HepG2 (cell line): ENCODE measurements around the gene GPX5. TPM values are rescaled to one million over a fixed set of nuclear protein-coding genes. Genes with fewer than 3 reads are reported as not detected.

Experiments used
- ATAC-seq: fragments of 200-7000 bp; cut with Tn5 transposase; 3 replicates; pipeline ENCODE4 v1.9.1; 2020; ENCODE audit warnings: mild to moderate bottlenecking, moderate library complexity
- BruUV-seq: library from RNA; stranded (reverse); fragments of 400-500 nt; replicated peaks from 2 replicates; lab custom pipeline; 2021; lab: Mats Ljungman, UMichigan
- CTCF ChIA-PET: fragments of 300-600 bp; formaldehyde crosslinking; extraction: SDS; loops from one replicate; lab custom pipeline; 2021; ENCODE audit warnings: low total read pairs, inconsistent platforms, low intra/inter-chr PET ratio; lab: Yijun Ruan, JAX
- POLR2A ChIA-PET: fragments of 350-600 bp; sonication (Branson Sonifier 250); formaldehyde crosslinking; loops from one replicate; lab custom pipeline; 2020; ENCODE audit warnings: antibody characterized with exemption, inconsistent platforms; lab: Yijun Ruan, JAX
- DNase-seq: peaks from one replicate; pipeline ENCODE4 v3.0.0-alpha.2; 2015; ENCODE audit warnings: low spot score
- FAIRE-seq: peaks from 3 replicates; lab custom pipeline; 2011; peaks lifted over from hg19 to GRCh38; lab: Jason Lieb, UNC
- H2AFZ ChIP-seq: one replicate; pipeline ENCODE4 v1.6.1; 2011; ENCODE audit warnings: low read length, inconsistent platforms
- H3K27ac ChIP-seq: fragments of 300-600 bp; 3 replicates; pipeline ENCODE4 v1.8.0; 2011; ENCODE audit warnings: mixed run types, mild to moderate bottlenecking, mixed read lengths, low read length, inconsistent platforms; ENCODE audit not compliant: insufficient read depth; ENCODE audit errors: extremely low read length
- H3K27me3 ChIP-seq, 2 experiments: fragments of 200-600 bp in 1 of 2; 2 replicates in 1 of 2; 3 replicates in 1 of 2; pipeline versions ENCODE4 v1.6.0 to v1.8.0; 2011; ENCODE audit warnings: low read length in 2 of 2, mild to moderate bottlenecking in 2 of 2, moderate library complexity in 2 of 2, inconsistent platforms in 1 of 2; ENCODE audit not compliant: insufficient read depth in 2 of 2, control insufficient read depth in 1 of 2
- H3K36me3 ChIP-seq, 2 experiments: fragments of 200-600 bp in 1 of 2; replicated peaks in 1 of 2; 2 replicates in 1 of 2; 3 replicates in 1 of 2; pipeline versions ENCODE4 v1.5.1 to v1.8.0; 2011; ENCODE audit warnings: low read length in 2 of 2, inconsistent platforms in 1 of 2; ENCODE audit not compliant: insufficient read depth in 2 of 2, control insufficient read depth in 1 of 2
- H3K4me1 ChIP-seq: 2 replicates; pipeline ENCODE4 v1.5.1; 2012; ENCODE audit warnings: low read length, inconsistent platforms; ENCODE audit not compliant: insufficient read depth
- H3K4me2 ChIP-seq: 2 replicates; pipeline ENCODE4 v1.6.0; 2011; ENCODE audit warnings: low read depth, low read length, inconsistent platforms
- H3K4me3 ChIP-seq, 3 experiments: fragments of 200-600 bp in 1 of 3; sonication (generic), shearing (Covaris generic) in 1 of 3; replicated peaks in 1 of 3; 2 replicates each; pipeline ENCODE4 v1.5.1; 2011 to 2016; ENCODE audit warnings: low read length in 3 of 3, inconsistent platforms in 2 of 3, low read depth in 2 of 3, mild to moderate bottlenecking in 2 of 3, control low read depth in 1 of 3, mixed read lengths in 1 of 3; ENCODE audit not compliant: insufficient read depth in 1 of 3
- H3K79me2 ChIP-seq: one replicate; pipeline ENCODE4 v1.6.1; 2011; ENCODE audit warnings: low read length, inconsistent platforms; ENCODE audit not compliant: insufficient read depth
- H3K9ac ChIP-seq: 2 replicates; pipeline ENCODE4 v1.6.0; 2011; ENCODE audit warnings: mild to moderate bottlenecking, low read depth, low read length, inconsistent platforms; ENCODE audit not compliant: insufficient read depth
- H3K9me3 ChIP-seq: 2 replicates; pipeline ENCODE4 v1.5.1; 2012; ENCODE audit warnings: mild to moderate bottlenecking, low read length
- H4K20me1 ChIP-seq: 2 replicates; pipeline ENCODE4 v1.6.0; 2011; ENCODE audit warnings: inconsistent platforms, mild to moderate bottlenecking, low read length, moderate library complexity; ENCODE audit not compliant: insufficient read depth
- DMAP1 ChIP-seq: IDR thresholded peaks from 2 replicates; pipeline ENCODE4 v1.6.1; 2016
- GATA4 ChIP-seq: sonication (generic); IDR thresholded peaks from 2 replicates; pipeline ENCODE4 v1.6.1; 2016; ENCODE audit warnings: antibody characterized with exemption, low read depth, borderline replicate concordance
- MIXL1 ChIP-seq: IDR thresholded peaks from 2 replicates; pipeline ENCODE4 v1.6.1; 2016
- NKX3-1 ChIP-seq: sonication (generic); formaldehyde crosslinking; IDR thresholded peaks from 2 replicates; pipeline ENCODE4 v1.5.0; 2020; ENCODE audit warnings: missing genetic modification reagents
- PCBP2 ChIP-seq: fragments of 200-400 bp; formaldehyde crosslinking; optimal IDR thresholded peaks from 2 replicates; pipeline ENCODE3; 2018; ENCODE audit warnings: low read length, low read depth; ENCODE audit not compliant: poor library complexity, severe bottlenecking
- SMAD1 ChIP-seq: sonication (generic); formaldehyde crosslinking; IDR thresholded peaks from 2 replicates; pipeline ENCODE4 v1.4.0; 2020; ENCODE audit warnings: missing genetic modification reagents, low read depth, mild to moderate bottlenecking, borderline replicate concordance
- TCF7 ChIP-seq: sonication (generic); IDR thresholded peaks from 2 replicates; pipeline ENCODE4 v1.6.1; 2016; ENCODE audit warnings: antibody characterized with exemption, low read depth
- ZC3H13 ChIP-seq: sonication (generic); formaldehyde crosslinking; IDR thresholded peaks from 2 replicates; pipeline ENCODE4 v1.8.1; 2023; ENCODE audit warnings: mild to moderate bottlenecking, missing genetic modification reagents, moderate library complexity
- ZNF550 ChIP-seq: sonication (generic); formaldehyde crosslinking; IDR thresholded peaks from 2 replicates; pipeline ENCODE4 v1.4.0; 2020; ENCODE audit warnings: mild to moderate bottlenecking, missing genetic modification reagents, borderline replicate concordance
- ZNF569 ChIP-seq: sonication (generic); formaldehyde crosslinking; IDR thresholded peaks from 2 replicates; pipeline ENCODE4 v1.5.0; 2020; ENCODE audit warnings: mild to moderate bottlenecking, missing genetic modification reagents, moderate library complexity, borderline replicate concordance
- WGBS: methylation state at CpG from one replicate; pipeline ENCODE4 v1.1.6; 2017; ENCODE audit warnings: low lambda C conversion rate; 5-methylcytosine and 5-hydroxymethylcytosine counted together
- in situ Hi-C: cut with HindIII; loops from 2 replicates; pipeline ENCODE4 v1.10.0; 2017; ENCODE audit warnings: low pct_unique_long_range_greater_than_20kb; ENCODE audit not compliant: extremely low pct_ligation_motif_present
- intact Hi-C: fragments of 100-400 bp; cut with micrococcal nuclease; formaldehyde crosslinking; loops from one replicate; pipeline ENCODE4 v1.10.0; 2022; ENCODE audit not compliant: unreplicated experiment
- polyA plus RNA-seq, 8 experiments: library from polyadenylated mRNA; depleted of rRNA in 3 of 8; stranded (reverse) in 7 of 8; unstranded in 1 of 8; fragments of >200 nt; fragmentation: Illumina TruSeq in 4 of 8; extraction: Trizol in 4 of 8; gene quantifications; 2 replicates each; pipeline versions ENCODE4 v1.2.1 to v1.2.3, GENCODE V29; 2011 to 2016; ENCODE audit warnings: low read depth in 4 of 8, missing spikeins in 1 of 8, mixed read lengths in 1 of 8; ENCODE audit not compliant: insufficient read depth in 1 of 8
- total RNA-seq, 5 experiments: library from RNA; depleted of rRNA; stranded (reverse); fragments of >200 nt; fragmentation: Illumina TruSeq; extraction: Trizol; gene quantifications; 2 replicates each; pipeline ENCODE4 v1.2.3, GENCODE V29; 2016; ENCODE audit warnings: low read depth in 1 of 5
- TF ChIP-seq, protein P1 (sequence below): sonication (generic); formaldehyde crosslinking; IDR thresholded peaks from 2 replicates; pipeline ENCODE4 v1.5.0; 2020; ENCODE audit warnings: mild to moderate bottlenecking, missing genetic modification reagents, moderate library complexity
- TF ChIP-seq, protein P2 (sequence below): sonication (generic); formaldehyde crosslinking; IDR thresholded peaks from 2 replicates; pipeline ENCODE4 v1.4.0; 2020; ENCODE audit warnings: missing genetic modification reagents, borderline replicate concordance
- TF ChIP-seq, protein P3 (sequence below): sonication (generic); formaldehyde crosslinking; IDR thresholded peaks from 2 replicates; pipeline ENCODE4 v1.4.0; 2020; ENCODE audit warnings: mild to moderate bottlenecking, missing genetic modification reagents, borderline replicate concordance

GPX5 gene
- total and polyA plus RNA-seq, 2 of the 13 experiments (the other 11 are each of a cell fraction or from before 2014, with no cell fraction given) = not detected

DNA sequence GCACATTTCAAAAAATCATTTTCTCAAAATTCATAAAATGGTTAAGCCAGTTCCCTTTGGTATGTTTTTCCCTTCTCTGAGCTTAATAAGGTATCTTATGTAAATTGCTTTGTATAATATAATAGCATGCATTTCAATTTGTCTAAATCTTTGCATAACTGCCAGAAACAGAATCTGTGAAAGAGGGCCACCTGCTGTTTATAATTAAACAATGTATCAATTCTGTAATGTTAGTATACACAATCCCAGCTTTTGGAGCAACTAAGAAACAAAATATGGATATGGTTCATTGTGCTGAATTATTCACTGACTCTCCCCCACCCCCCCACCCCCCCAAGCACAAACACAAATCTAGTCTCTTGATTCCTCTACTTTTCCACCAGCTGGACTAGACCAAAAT is 54.8 kb downstream of the GPX5 start (continued):
- TF ChIP-seq PCBP2 (no peak), MIXL1 (CRISPR knock-in tag) (0 out of 2 replicates have a peak, but pooled peaks have one; percentile 36), ZC3H13 (CRISPR knock-in tag) (no peak)
- TF ChIP-seq, protein P1, sequence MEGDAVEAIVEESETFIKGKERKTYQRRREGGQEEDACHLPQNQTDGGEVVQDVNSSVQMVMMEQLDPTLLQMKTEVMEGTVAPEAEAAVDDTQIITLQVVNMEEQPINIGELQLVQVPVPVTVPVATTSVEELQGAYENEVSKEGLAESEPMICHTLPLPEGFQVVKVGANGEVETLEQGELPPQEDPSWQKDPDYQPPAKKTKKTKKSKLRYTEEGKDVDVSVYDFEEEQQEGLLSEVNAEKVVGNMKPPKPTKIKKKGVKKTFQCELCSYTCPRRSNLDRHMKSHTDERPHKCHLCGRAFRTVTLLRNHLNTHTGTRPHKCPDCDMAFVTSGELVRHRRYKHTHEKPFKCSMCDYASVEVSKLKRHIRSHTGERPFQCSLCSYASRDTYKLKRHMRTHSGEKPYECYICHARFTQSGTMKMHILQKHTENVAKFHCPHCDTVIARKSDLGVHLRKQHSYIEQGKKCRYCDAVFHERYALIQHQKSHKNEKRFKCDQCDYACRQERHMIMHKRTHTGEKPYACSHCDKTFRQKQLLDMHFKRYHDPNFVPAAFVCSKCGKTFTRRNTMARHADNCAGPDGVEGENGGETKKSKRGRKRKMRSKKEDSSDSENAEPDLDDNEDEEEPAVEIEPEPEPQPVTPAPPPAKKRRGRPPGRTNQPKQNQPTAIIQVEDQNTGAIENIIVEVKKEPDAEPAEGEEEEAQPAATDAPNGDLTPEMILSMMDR = peak; percentile 44

DNA sequence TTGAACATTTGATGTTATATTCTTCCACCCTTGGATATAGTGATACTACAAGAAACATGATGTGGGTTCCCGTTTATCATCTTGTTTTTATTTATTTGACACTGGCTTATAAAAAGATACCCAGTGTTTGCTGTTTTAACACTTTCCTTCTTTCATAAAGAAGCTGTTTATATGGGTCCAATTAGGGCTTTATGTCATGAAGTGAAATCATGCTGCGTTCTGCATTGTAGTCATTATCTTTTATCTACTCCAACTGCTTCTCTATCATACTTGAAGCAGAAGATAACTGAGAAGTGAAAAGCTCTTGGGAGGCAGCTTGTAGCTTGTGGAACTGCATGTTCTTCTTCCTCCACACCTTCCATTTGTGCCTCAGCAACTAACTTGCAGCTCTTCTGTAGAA is 57.8 kb downstream of the GPX5 start:
- Histone ChIP-seq H3K36me3 (no peaks in the 10 kb centered on the region), H3K9me3 (no peaks in the 10 kb centered on the region), H3K4me1 (peaks cover 26% of the 10 kb centered on the region), H3K79me2 (peaks cover 4% of the 10 kb centered on the region), H3K4me2 (no peak overlapping the region), H3K27me3 (no peaks in the 10 kb centered on the region; a peak in 1 of 5 replicates), H4K20me1 (no peaks in the 10 kb centered on the region), H3K4me3 (no peak overlapping the region), H3K9ac (no peak overlapping the region), H3K27ac (no peak overlapping the region), H2AFZ (no peak overlapping the region)
- CTCF ChIA-PET = no interaction called here
- FAIRE-seq (no peak), ATAC-seq (no peak), DNase-seq (no peak)
- 85% methylated on average over 2 of the region's 2 CpGs for WGBS
- intact Hi-C loops = no loop called here
- POLR2A ChIA-PET = no interaction called here
- no TSS peak for BruUV-seq
- in situ Hi-C loops = no loop called here
- TF ChIP-seq ZNF550 (CRISPR knock-in tag) (no peak), ZNF569 (CRISPR knock-in tag) (no peak), DMAP1 (CRISPR knock-in tag) (no peak), NKX3-1 (CRISPR knock-in tag) (no peak), SMAD1 (no peak), GATA4 (no peak), TCF7 (no peak)
- TF ChIP-seq, protein P2, sequence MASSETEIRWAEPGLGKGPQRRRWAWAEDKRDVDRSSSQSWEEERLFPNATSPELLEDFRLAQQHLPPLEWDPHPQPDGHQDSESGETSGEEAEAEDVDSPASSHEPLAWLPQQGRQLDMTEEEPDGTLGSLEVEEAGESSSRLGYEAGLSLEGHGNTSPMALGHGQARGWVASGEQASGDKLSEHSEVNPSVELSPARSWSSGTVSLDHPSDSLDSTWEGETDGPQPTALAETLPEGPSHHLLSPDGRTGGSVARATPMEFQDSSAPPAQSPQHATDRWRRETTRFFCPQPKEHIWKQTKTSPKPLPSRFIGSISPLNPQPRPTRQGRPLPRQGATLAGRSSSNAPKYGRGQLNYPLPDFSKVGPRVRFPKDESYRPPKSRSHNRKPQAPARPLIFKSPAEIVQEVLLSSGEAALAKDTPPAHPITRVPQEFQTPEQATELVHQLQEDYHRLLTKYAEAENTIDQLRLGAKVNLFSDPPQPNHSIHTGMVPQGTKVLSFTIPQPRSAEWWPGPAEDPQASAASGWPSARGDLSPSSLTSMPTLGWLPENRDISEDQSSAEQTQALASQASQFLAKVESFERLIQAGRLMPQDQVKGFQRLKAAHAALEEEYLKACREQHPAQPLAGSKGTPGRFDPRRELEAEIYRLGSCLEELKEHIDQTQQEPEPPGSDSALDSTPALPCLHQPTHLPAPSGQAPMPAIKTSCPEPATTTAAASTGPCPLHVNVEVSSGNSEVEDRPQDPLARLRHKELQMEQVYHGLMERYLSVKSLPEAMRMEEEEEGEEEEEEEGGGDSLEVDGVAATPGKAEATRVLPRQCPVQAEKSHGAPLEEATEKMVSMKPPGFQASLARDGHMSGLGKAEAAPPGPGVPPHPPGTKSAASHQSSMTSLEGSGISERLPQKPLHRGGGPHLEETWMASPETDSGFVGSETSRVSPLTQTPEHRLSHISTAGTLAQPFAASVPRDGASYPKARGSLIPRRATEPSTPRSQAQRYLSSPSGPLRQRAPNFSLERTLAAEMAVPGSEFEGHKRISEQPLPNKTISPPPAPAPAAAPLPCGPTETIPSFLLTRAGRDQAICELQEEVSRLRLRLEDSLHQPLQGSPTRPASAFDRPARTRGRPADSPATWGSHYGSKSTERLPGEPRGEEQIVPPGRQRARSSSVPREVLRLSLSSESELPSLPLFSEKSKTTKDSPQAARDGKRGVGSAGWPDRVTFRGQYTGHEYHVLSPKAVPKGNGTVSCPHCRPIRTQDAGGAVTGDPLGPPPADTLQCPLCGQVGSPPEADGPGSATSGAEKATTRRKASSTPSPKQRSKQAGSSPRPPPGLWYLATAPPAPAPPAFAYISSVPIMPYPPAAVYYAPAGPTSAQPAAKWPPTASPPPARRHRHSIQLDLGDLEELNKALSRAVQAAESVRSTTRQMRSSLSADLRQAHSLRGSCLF (CRISPR knock-in tag) = no peak
- TF ChIP-seq, protein P3, sequence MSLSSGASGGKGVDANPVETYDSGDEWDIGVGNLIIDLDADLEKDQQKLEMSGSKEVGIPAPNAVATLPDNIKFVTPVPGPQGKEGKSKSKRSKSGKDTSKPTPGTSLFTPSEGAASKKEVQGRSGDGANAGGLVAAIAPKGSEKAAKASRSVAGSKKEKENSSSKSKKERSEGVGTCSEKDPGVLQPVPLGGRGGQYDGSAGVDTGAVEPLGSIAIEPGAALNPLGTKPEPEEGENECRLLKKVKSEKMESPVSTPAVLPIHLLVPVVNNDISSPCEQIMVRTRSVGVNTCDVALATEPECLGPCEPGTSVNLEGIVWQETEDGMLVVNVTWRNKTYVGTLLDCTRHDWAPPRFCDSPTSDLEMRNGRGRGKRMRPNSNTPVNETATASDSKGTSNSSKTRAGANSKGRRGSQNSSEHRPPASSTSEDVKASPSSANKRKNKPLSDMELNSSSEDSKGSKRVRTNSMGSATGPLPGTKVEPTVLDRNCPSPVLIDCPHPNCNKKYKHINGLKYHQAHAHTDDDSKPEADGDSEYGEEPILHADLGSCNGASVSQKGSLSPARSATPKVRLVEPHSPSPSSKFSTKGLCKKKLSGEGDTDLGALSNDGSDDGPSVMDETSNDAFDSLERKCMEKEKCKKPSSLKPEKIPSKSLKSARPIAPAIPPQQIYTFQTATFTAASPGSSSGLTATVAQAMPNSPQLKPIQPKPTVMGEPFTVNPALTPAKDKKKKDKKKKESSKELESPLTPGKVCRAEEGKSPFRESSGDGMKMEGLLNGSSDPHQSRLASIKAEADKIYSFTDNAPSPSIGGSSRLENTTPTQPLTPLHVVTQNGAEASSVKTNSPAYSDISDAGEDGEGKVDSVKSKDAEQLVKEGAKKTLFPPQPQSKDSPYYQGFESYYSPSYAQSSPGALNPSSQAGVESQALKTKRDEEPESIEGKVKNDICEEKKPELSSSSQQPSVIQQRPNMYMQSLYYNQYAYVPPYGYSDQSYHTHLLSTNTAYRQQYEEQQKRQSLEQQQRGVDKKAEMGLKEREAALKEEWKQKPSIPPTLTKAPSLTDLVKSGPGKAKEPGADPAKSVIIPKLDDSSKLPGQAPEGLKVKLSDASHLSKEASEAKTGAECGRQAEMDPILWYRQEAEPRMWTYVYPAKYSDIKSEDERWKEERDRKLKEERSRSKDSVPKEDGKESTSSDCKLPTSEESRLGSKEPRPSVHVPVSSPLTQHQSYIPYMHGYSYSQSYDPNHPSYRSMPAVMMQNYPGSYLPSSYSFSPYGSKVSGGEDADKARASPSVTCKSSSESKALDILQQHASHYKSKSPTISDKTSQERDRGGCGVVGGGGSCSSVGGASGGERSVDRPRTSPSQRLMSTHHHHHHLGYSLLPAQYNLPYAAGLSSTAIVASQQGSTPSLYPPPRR (CRISPR knock-in tag) = no peak
